ENCODE data around the gene ISG20L2.

GRCh38 chr1:156725683-156726280, 2.8 kb downstream of the ISG20L2 start:
- TF ChIP-seq, protein P1, sequence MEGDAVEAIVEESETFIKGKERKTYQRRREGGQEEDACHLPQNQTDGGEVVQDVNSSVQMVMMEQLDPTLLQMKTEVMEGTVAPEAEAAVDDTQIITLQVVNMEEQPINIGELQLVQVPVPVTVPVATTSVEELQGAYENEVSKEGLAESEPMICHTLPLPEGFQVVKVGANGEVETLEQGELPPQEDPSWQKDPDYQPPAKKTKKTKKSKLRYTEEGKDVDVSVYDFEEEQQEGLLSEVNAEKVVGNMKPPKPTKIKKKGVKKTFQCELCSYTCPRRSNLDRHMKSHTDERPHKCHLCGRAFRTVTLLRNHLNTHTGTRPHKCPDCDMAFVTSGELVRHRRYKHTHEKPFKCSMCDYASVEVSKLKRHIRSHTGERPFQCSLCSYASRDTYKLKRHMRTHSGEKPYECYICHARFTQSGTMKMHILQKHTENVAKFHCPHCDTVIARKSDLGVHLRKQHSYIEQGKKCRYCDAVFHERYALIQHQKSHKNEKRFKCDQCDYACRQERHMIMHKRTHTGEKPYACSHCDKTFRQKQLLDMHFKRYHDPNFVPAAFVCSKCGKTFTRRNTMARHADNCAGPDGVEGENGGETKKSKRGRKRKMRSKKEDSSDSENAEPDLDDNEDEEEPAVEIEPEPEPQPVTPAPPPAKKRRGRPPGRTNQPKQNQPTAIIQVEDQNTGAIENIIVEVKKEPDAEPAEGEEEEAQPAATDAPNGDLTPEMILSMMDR (IDR thresholded peaks at IDR 0.05; ENCODE audit: low read length): peak; percentile 99
- no peak for TF ChIP-seq EZH2phosphoT487 (IDR thresholded peaks at IDR 0.05; ENCODE audit: low read length)

Measured in MM.1S (cell line).